ENCODE measurements around the gene PYDC2. TPM values are rescaled to one million over a fixed set of nuclear protein-coding genes. Genes with fewer than 3 reads are reported as not detected.

PYDC2 gene
- total and polyA plus RNA-seq, 8 donors, result not detected

Other genes starting within 250 kb of the PYDC2 start
- 10 to 100 TPM; 24.5 to 44.4 (median 28.5) TPM for gene CCDC50, start 131.8 kb upstream of the PYDC2 start, total RNA-seq
- gene CCDC50, start 131.8 kb upstream of the PYDC2 start, polyA plus RNA-seq, result 10 to 100 TPM; 30.8 to 36.0 TPM
- gene UTS2B, start 130.6 kb upstream of the PYDC2 start, total RNA-seq, result under 1 TPM in 4 of 6 donors, not detected in 2; 0.25 to 0.35 (median 0.27) TPM
- gene UTS2B, start 130.6 kb upstream of the PYDC2 start, polyA plus RNA-seq, result under 1 TPM in 1 of 2 donors, not detected in 1; 0.09 TPM

Data from pancreas (tissue), 8 donors.